ENCODE results near the gene STXBP1.

DNA sequence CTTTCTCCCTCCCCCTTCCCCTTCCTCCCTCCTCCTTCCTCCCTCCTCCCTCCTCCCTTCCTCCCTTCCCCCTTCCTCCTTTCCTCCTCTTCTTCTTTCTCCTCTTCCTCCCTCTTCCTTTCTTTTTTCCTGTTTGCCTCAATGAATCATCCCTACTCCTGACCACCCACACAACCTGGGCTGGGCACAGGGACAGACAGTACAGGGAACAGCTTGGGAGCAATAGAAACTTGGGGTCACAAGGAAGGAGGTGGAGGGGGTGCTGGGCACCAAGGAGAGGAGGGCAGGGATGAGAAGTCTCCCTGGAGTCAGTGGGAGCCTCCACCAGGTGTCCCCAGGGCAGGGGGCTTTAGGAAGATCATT lies 108.8 kb downstream of the STXBP1 start:
- TF ChIP-seq, protein P1, sequence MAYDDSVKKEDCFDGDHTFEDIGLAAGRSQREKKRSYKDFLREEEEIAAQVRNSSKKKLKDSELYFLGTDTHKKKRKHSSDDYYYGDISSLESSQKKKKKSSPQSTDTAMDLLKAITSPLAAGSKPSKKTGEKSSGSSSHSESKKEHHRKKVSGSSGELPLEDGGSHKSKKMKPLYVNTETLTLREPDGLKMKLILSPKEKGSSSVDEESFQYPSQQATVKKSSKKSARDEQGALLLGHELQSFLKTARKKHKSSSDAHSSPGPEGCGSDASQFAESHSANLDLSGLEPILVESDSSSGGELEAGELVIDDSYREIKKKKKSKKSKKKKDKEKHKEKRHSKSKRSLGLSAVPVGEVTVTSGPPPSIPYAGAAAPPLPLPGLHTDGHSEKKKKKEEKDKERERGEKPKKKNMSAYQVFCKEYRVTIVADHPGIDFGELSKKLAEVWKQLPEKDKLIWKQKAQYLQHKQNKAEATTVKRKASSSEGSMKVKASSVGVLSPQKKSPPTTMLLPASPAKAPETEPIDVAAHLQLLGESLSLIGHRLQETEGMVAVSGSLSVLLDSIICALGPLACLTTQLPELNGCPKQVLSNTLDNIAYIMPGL (CRISPR knock-in tag; IDR thresholded peaks at IDR 0.05; ENCODE audit: borderline replicate concordance) = no peak
- TF ChIP-seq, protein P2, sequence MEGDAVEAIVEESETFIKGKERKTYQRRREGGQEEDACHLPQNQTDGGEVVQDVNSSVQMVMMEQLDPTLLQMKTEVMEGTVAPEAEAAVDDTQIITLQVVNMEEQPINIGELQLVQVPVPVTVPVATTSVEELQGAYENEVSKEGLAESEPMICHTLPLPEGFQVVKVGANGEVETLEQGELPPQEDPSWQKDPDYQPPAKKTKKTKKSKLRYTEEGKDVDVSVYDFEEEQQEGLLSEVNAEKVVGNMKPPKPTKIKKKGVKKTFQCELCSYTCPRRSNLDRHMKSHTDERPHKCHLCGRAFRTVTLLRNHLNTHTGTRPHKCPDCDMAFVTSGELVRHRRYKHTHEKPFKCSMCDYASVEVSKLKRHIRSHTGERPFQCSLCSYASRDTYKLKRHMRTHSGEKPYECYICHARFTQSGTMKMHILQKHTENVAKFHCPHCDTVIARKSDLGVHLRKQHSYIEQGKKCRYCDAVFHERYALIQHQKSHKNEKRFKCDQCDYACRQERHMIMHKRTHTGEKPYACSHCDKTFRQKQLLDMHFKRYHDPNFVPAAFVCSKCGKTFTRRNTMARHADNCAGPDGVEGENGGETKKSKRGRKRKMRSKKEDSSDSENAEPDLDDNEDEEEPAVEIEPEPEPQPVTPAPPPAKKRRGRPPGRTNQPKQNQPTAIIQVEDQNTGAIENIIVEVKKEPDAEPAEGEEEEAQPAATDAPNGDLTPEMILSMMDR (IDR thresholded peaks at IDR 0.05) = no peak
- TF ChIP-seq POLR2A (IDR thresholded peaks at IDR 0.05; ENCODE audit: low read length) (no peak), MAFK (IDR thresholded peaks at IDR 0.05; ENCODE audit: partially characterized antibody) (no peak), RCOR1 (IDR thresholded peaks at IDR 0.05; ENCODE audit: low read depth, low read length) (no peak), EP300 (IDR thresholded peaks at IDR 0.05) (no peak), HDAC2 (IDR thresholded peaks at IDR 0.05) (no peak)
- TF ChIP-seq, protein P3, sequence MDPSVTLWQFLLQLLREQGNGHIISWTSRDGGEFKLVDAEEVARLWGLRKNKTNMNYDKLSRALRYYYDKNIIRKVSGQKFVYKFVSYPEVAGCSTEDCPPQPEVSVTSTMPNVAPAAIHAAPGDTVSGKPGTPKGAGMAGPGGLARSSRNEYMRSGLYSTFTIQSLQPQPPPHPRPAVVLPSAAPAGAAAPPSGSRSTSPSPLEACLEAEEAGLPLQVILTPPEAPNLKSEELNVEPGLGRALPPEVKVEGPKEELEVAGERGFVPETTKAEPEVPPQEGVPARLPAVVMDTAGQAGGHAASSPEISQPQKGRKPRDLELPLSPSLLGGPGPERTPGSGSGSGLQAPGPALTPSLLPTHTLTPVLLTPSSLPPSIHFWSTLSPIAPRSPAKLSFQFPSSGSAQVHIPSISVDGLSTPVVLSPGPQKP (IDR thresholded peaks at IDR 0.05; ENCODE audit: low read depth, low read length) = no peak
- TF ChIP-seq, protein P4, sequence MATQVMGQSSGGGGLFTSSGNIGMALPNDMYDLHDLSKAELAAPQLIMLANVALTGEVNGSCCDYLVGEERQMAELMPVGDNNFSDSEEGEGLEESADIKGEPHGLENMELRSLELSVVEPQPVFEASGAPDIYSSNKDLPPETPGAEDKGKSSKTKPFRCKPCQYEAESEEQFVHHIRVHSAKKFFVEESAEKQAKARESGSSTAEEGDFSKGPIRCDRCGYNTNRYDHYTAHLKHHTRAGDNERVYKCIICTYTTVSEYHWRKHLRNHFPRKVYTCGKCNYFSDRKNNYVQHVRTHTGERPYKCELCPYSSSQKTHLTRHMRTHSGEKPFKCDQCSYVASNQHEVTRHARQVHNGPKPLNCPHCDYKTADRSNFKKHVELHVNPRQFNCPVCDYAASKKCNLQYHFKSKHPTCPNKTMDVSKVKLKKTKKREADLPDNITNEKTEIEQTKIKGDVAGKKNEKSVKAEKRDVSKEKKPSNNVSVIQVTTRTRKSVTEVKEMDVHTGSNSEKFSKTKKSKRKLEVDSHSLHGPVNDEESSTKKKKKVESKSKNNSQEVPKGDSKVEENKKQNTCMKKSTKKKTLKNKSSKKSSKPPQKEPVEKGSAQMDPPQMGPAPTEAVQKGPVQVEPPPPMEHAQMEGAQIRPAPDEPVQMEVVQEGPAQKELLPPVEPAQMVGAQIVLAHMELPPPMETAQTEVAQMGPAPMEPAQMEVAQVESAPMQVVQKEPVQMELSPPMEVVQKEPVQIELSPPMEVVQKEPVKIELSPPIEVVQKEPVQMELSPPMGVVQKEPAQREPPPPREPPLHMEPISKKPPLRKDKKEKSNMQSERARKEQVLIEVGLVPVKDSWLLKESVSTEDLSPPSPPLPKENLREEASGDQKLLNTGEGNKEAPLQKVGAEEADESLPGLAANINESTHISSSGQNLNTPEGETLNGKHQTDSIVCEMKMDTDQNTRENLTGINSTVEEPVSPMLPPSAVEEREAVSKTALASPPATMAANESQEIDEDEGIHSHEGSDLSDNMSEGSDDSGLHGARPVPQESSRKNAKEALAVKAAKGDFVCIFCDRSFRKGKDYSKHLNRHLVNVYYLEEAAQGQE (IDR thresholded peaks at IDR 0.05) = no peak
- TF ChIP-seq, protein P5, sequence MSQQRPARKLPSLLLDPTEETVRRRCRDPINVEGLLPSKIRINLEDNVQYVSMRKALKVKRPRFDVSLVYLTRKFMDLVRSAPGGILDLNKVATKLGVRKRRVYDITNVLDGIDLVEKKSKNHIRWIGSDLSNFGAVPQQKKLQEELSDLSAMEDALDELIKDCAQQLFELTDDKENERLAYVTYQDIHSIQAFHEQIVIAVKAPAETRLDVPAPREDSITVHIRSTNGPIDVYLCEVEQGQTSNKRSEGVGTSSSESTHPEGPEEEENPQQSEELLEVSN (IDR thresholded peaks at IDR 0.05; ENCODE audit: borderline replicate concordance, low read depth) = no peak
